ENCODE data around the gene CYP4F2. TPM values are rescaled to one million over a fixed set of nuclear protein-coding genes. Genes with fewer than 3 reads are reported as not detected.
"Not testable (repeated sequence)": the region's sequence is repeated elsewhere in the genome, so short reads cannot be mapped to it uniquely, and the experiment has no call there.

The CYP4F2 gene
- total RNA-seq, 1 donor from 2014 or later: not detected

- Mint-ChIP-seq H3K27me3 (no peaks in the 10 kb centered on the region), H3K9me3 (peaks cover 9% of the 10 kb centered on the region), H3K4me1 (ENCODE audit: unreplicated experiment) (no peaks in the 10 kb centered on the region), H3K36me3 (peaks cover 4% of the 10 kb centered on the region), H3K4me3 (no peak overlapping the region), H3K27ac (no peak overlapping the region)
- no peak for TF ChIP-seq CTCF (conservative IDR thresholded peaks at IDR 0.05)
- no peak for DNase-seq (ENCODE audit: extremely low spot score, unreplicated experiment)
These were observed 6.4 kb downstream of the CYP4F2 start for GRCh38 chr19:15891434-15891833.

GRCh38 chr19:15889339-15889738 lies 8.5 kb downstream of the CYP4F2 start:
- not testable (repeated sequence) for H3K4me3 Mint-ChIP-seq; H3K9me3 Mint-ChIP-seq; H3K27ac Mint-ChIP-seq; DNase-seq (ENCODE audit: extremely low spot score, unreplicated experiment); H3K27me3 Mint-ChIP-seq; H3K4me1 Mint-ChIP-seq (ENCODE audit: unreplicated experiment); H3K36me3 Mint-ChIP-seq

GRCh38 chr19:15885919-15886318 lies 12.0 kb downstream of the CYP4F2 start:
- Mint-ChIP-seq H3K4me1 (ENCODE audit: unreplicated experiment) (no peaks in the 10 kb centered on the region), H3K4me3 (no peak overlapping the region), H3K36me3 (no peaks in the 10 kb centered on the region), H3K27me3 (no peaks in the 10 kb centered on the region), H3K27ac (no peak overlapping the region), H3K9me3 (peaks cover 1% of the 10 kb centered on the region)
- no peak for TF ChIP-seq CTCF (conservative IDR thresholded peaks at IDR 0.05)
- no peak for DNase-seq (ENCODE audit: extremely low spot score, unreplicated experiment)

GRCh38 chr19:15885167-15885566 lies 12.7 kb downstream of the CYP4F2 start:
- Mint-ChIP-seq H3K36me3 (no peaks in the 10 kb centered on the region), H3K4me3 (no peak overlapping the region), H3K4me1 (ENCODE audit: unreplicated experiment) (no peaks in the 10 kb centered on the region), H3K9me3 (peaks cover 4% of the 10 kb centered on the region), H3K27ac (no peak overlapping the region), H3K27me3 (no peaks in the 10 kb centered on the region)
- DNase-seq (ENCODE audit: extremely low spot score, unreplicated experiment): no peak
- TF ChIP-seq CTCF (conservative IDR thresholded peaks at IDR 0.05): no peak

- not testable (repeated sequence) for H3K4me1 Mint-ChIP-seq (ENCODE audit: unreplicated experiment); H3K36me3 Mint-ChIP-seq; DNase-seq (ENCODE audit: extremely low spot score, unreplicated experiment); H3K4me3 Mint-ChIP-seq; H3K27me3 Mint-ChIP-seq; H3K27ac Mint-ChIP-seq; H3K9me3 Mint-ChIP-seq
These were observed 14.5 kb downstream of the CYP4F2 start for GRCh38 chr19:15883329-15883728.

- no peaks in the 10 kb centered on the region for H3K4me1 Mint-ChIP-seq (ENCODE audit: unreplicated experiment)
- H3K4me3 Mint-ChIP-seq: no peak overlapping the region
- no peak for DNase-seq (ENCODE audit: extremely low spot score, unreplicated experiment)
- no peaks in the 10 kb centered on the region for H3K36me3 Mint-ChIP-seq
- H3K27me3 Mint-ChIP-seq: no peaks in the 10 kb centered on the region
- no peak for TF ChIP-seq CTCF (conservative IDR thresholded peaks at IDR 0.05)
- H3K27ac Mint-ChIP-seq: no peak overlapping the region
- peaks cover 6% of the 10 kb centered on the region for H3K9me3 Mint-ChIP-seq
These were observed 22.9 kb downstream of the CYP4F2 start for GRCh38 chr19:15874821-15875474.

- H3K27me3 Mint-ChIP-seq; H3K27ac Mint-ChIP-seq; H3K36me3 Mint-ChIP-seq; H3K4me1 Mint-ChIP-seq (ENCODE audit: unreplicated experiment); H3K4me3 Mint-ChIP-seq; DNase-seq (ENCODE audit: extremely low spot score, unreplicated experiment): not testable (repeated sequence)
- H3K9me3 Mint-ChIP-seq: peaks cover 10% of the 10 kb centered on the region
These were observed 24.1 kb downstream of the CYP4F2 start for GRCh38 chr19:15873771-15874170.

Measured in type B pancreatic cell (in vitro differentiated cells).